HG03469 (cell line): ENCODE results near the gene TALDO1.

Experiments
- ATAC-seq: cut with Tn5 transposase; IDR thresholded peaks from one replicate; pipeline ENCODE4 v1.9.1; 2021; ENCODE audit warnings: mild to moderate bottlenecking, moderate library complexity, moderate number of reproducible peaks; ENCODE audit not compliant: unreplicated experiment

The TALDO1 gene

GRCh38 chr11:714436-714835 lies 32.8 kb upstream of the TALDO1 start:
- no peak for ATAC-seq

- ATAC-seq = no peak
Observed at GRCh38 chr11:719214-720016, 27.8 kb upstream of the TALDO1 start.

GRCh38 chr11:720017-720641 lies 27.1 kb upstream of the TALDO1 start:
- no peak for ATAC-seq

- no peak for ATAC-seq
Observed at GRCh38 chr11:720642-721246, 26.5 kb upstream of the TALDO1 start.

GRCh38 chr11:721247-721740 lies 26.0 kb upstream of the TALDO1 start:
- ATAC-seq = no peak

- no peak for ATAC-seq
Observed at GRCh38 chr11:721741-722345, 25.4 kb upstream of the TALDO1 start.

- no peak for ATAC-seq
Observed at GRCh38 chr11:722346-722811, 24.9 kb upstream of the TALDO1 start.

GRCh38 chr11:723120-723883 lies 24.0 kb upstream of the TALDO1 start:
- no peak for ATAC-seq

GRCh38 chr11:724049-724777 lies 23.1 kb upstream of the TALDO1 start:
- no peak for ATAC-seq

GRCh38 chr11:724778-725386 lies 22.4 kb upstream of the TALDO1 start:
- no peak for ATAC-seq

- no peak for ATAC-seq
Observed at GRCh38 chr11:725624-726202, 21.6 kb upstream of the TALDO1 start.

GRCh38 chr11:726278-727220 lies 20.7 kb upstream of the TALDO1 start:
- ATAC-seq = no peak

GRCh38 chr11:727281-727701 lies 20.0 kb upstream of the TALDO1 start:
- no peak for ATAC-seq

- no peak for ATAC-seq
Observed at GRCh38 chr11:727859-728748, 19.2 kb upstream of the TALDO1 start.

GRCh38 chr11:728901-729491 lies 18.3 kb upstream of the TALDO1 start:
- no peak for ATAC-seq

- no peak for ATAC-seq
Observed at GRCh38 chr11:729492-730074, 17.7 kb upstream of the TALDO1 start.
